LNCAP (cell line): ENCODE measurements around the gene SLC16A11.

Experiments used
- TF ChIP-seq, protein P1 (sequence below): fragments of 450-650 bp; IDR thresholded peaks from 2 replicates; pipeline ENCODE4 v1.5.1; 2017; ENCODE audit warnings: mild to moderate bottlenecking

The SLC16A11 gene, protein sequence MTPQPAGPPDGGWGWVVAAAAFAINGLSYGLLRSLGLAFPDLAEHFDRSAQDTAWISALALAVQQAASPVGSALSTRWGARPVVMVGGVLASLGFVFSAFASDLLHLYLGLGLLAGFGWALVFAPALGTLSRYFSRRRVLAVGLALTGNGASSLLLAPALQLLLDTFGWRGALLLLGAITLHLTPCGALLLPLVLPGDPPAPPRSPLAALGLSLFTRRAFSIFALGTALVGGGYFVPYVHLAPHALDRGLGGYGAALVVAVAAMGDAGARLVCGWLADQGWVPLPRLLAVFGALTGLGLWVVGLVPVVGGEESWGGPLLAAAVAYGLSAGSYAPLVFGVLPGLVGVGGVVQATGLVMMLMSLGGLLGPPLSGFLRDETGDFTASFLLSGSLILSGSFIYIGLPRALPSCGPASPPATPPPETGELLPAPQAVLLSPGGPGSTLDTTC

DNA sequence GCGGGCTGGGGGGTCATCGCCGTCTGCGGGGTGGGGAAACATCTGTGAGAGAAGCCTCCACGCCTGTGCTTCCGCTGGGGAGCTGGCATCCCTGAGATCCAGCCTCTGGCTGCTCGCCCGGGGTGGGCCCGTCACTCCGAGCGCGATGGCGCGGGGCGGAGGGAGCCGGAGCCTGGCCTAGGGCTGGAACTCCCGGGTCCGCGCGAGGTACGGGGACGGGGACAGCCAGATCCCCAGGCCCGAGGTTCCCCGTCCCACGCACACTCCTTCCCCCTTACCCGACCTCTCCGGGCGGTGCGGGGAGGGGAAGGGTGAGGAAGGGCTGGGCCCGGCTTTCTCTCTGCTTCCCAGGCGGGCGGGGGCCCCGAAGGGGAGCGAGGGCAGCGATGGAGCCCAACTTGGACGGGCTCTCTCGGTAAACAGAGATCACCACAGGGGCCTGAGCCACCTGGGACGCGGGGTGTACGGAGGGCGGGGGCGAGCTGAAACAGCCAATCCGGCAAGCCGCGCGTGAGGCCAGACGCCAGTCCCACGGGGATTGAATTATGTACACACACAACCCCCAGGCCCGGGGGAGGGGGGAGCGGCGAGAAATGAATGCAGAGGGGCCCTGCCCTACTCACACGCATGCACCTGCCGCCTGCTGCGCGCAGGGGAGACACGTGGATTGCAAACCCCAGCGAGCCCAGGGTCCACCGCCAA, at the start of gene SLC16A11:
Gene SLC16A11, minus strand, starts transcription at position 596 of the 702 bp plus-strand sequence. Its CDS starts 579 bp downstream, at position 17.
- TF ChIP-seq, protein P1, sequence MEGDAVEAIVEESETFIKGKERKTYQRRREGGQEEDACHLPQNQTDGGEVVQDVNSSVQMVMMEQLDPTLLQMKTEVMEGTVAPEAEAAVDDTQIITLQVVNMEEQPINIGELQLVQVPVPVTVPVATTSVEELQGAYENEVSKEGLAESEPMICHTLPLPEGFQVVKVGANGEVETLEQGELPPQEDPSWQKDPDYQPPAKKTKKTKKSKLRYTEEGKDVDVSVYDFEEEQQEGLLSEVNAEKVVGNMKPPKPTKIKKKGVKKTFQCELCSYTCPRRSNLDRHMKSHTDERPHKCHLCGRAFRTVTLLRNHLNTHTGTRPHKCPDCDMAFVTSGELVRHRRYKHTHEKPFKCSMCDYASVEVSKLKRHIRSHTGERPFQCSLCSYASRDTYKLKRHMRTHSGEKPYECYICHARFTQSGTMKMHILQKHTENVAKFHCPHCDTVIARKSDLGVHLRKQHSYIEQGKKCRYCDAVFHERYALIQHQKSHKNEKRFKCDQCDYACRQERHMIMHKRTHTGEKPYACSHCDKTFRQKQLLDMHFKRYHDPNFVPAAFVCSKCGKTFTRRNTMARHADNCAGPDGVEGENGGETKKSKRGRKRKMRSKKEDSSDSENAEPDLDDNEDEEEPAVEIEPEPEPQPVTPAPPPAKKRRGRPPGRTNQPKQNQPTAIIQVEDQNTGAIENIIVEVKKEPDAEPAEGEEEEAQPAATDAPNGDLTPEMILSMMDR, result no peak

DNA sequence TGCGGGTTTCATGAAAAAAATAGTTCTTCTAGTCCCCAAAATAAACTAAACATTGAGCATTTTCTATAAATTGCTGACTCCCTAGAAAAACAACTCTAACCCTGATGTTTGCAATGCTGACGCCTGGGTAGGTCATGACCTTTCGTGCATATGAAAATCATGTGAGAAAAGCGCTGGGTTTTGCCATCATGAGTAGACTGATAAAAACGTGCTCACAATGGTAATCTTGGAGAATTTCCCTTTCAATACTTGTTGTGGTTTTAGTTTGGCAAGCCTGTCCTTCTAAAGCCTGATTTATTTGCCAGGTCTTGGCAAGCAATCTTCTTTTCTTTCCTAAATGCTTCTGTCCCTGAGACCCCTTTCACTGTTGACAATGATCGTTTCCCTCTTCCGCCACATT, 40.2 kb upstream of the SLC16A11 start:
- TF ChIP-seq, protein P1, result no peak

DNA sequence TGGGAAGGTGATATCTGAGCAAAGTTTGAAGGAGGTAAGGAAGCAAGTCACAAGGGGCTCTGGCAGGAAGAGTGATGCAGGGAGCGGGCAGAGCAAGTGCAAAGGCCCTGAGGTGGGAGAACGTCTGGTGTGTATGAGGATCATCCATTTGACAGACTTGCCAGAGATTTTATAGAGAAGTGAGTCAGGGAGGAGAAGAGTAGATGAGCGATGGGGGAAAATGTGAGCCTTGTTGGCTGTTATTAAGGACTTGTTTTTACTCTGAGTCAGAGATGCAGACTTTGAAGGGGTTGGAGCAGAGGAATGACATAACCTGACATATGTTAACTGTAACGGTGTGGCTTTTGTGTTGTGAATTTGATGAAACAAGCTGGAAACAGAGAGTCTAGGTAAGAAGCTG, 39.7 kb upstream of the SLC16A11 start:
- TF ChIP-seq, protein P1, result no peak

DNA sequence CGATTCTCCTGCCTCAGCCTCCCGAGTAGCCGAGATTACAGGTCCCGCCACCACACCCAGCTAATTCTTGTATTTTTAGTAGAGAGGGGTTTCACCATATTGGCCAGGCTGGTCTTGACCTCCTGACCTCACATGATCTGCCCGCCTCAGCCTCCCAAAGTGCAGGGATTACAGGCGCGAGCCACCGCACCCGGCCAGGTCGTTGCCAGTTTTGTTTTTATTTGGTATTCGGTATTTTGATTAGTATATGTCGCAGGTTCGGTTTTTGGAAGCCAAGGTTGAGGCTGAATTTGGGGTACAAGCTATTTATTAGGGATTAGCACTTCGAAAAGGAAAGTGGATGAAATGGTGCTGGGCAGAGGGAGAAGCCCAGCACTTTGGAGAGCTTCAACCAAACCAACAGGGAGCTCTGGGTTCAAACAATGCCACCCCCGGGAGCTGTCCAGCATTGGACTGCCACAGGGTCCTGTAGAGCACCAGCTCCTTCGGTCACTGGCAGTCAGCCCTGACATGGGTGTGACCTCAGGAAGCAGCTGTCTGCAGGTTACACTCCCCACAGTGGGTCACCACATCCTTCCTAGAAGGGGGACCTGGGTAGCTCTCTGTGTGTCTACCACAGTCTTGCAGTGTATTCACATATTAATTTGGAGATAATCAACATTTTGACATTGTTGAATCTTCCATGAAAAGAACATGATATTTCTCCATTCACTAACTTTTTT, 37.6 kb upstream of the SLC16A11 start:
- TF ChIP-seq, protein P1, result no peak

DNA sequence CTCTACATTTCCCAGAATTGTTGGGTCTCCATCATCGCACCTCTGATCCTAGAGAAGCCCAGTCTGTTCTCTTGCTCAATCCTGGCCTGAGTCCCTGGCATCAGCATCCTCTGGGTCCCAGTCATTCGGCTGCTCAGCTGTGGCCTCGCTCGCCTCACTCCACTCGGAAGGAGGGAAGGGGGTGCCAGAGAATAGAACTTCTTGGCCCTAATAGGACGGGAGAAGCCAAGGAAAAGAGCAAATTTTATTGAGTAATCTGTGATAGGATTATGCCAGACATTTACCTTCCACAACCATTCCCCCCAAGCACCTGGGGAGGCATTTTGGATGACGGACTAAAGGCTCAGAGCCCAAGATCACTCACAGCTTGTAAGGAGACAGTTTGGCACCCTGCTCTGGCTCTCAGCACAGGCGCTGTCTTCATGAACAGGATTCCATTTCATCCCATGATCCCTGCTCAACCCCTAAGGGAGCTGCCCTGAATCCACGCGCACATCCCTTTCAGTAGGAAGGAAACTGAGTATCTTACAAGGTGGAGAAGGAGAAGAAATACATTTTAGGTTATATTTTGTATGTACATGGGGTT, 36.7 kb upstream of the SLC16A11 start:
- TF ChIP-seq, protein P1, result no peak

DNA sequence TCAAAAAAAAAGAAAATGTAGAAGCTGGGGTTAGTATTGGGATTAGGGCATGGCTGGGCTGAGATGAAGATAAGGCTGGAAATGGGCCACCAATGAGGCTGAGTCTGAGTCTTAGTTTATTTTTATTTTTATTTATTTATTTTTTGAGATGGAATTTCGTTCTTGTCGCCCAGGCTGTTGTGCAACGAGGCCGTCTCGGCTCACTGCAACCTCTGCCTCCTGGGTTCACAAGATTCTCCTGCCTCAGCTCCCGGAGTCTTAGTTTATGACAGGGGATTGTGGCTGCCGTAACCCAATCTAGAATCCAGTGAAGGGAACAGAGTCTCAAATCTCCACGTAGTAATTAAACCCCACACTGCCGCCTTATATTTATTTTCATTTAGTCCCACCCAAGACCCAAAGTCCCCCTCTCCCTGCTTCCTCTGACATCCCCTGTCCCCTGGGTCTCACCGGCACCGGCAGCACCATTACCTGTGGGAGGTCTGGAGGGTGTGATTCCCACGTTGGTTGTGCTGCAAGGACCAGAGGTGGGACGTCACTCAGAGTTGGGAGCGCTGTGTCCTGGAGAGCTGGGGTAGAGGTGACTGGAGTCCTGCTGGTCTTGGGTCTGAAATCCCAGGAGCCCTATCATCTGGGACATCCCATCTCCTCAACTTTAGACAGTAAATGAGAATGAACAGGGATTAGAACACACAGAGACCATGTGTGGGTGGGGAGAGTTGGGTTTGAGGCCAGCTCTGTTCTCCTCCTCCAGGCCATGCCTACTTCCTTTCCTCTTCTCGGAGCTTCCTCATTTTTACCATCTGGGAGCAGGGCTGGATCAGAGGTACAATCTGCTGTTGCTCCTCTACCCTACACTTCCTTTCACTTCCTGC, 35.9 kb upstream of the SLC16A11 start, which contains the start of gene CLEC10A:
Gene CLEC10A, minus strand, starts transcription at position 671 of the 875 bp plus-strand sequence. CDS start 1,439 bp downstream, outside the sequence.
- TF ChIP-seq, protein P1, result no peak
